Measurements from ENCODE around the gene CHERP. TPM values are rescaled to one million over a fixed set of nuclear protein-coding genes. Genes with fewer than 3 reads are reported as not detected.
"Not testable (repeated sequence)": the region's sequence is repeated elsewhere in the genome, so short reads cannot be mapped to it uniquely, and the experiment has no call there.

Gene CHERP
- total RNA-seq, 4 donors from 2014 or later: 13.3 to 35.6 (median 18.9) TPM

- H3K27ac ChIP-seq: no peak overlapping the region
- WGBS: 95% methylated on average over 2 of the region's 2 CpGs
Observed at GRCh38 chr19:16472992-16473391, 69.2 kb downstream of the CHERP start.

GRCh38 chr19:16472559-16472899 lies 69.7 kb downstream of the CHERP start:
- Histone ChIP-seq H3K27ac (peak overlapping the region; percentile 92), H3K4me3 (peak overlapping the region; percentile 99), H3K4me1 (peaks cover 33% of the 10 kb centered on the region)
- H3K9me3 ChIP-seq; H3K27me3 ChIP-seq; H3K36me3 ChIP-seq; DNase-seq (ENCODE audit: low spot score in 2 of 2): not testable (repeated sequence)
- WGBS: 48% methylated on average over 2 of the region's 2 CpGs

More at GRCh38 chr19:16472992-16473391, 69.2 kb downstream of the CHERP start:
- H3K27me3 ChIP-seq: no peaks in the 10 kb centered on the region
- H3K36me3 ChIP-seq: no peaks in the 10 kb centered on the region
- H3K4me1 ChIP-seq: peaks cover 33% of the 10 kb centered on the region
- no peak for DNase-seq (ENCODE audit: low spot score in 2 of 2)
- no peak for TF ChIP-seq POLR2A (IDR thresholded peaks at IDR 0.05)
- no peak for TF ChIP-seq CTCF (IDR thresholded peaks at IDR 0.05)
- TF ChIP-seq POLR2AphosphoS5 (IDR thresholded peaks at IDR 0.05): no peak
- no peak for TF ChIP-seq EP300 (IDR thresholded peaks at IDR 0.05)
- no peak overlapping the region for H3K4me3 ChIP-seq
- no peaks in the 10 kb centered on the region for H3K9me3 ChIP-seq

DNA sequence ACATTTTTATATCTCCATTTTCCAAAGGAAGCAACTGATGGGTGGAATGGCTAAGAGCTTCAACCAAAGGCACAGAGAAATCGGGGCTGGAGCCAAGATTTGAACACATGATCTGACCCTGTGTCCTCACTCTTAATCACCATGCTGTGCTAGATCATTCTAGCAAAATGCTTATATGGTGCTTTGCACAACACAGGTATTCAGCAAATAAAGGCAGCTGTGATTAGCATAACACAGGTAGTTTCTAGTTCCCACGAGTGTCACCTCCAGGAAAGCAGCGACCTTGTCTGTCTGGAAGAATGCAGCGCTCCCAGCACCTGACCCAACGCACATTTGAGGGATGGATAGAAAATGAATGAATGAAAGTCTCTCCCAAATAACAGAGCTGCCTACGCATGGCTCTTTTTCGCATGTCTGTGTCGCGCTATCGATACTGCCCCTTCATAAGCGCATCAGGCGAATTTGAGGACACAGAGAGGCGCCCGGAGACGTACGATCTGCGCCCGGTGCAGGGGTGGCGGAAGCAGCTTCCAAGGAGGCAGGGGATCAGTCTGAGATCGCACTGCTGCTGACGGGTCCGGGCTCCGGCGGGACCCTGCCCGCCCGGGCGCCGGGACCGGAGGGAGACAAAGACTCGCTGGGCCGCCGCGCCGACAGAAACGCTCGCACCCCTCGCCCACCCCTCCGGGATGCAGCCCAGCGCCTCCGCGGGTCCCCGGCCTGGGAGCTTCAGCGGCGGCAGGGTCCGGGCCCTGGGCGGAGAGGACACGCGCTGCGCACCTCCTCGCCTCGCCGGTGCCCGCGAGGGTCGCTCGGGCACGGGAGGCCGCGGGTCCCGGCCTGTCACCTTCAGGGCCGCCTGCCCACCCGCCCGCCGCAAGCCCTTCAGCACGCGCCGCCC lies 71.1 kb downstream of the CHERP start:
- H3K4me1 ChIP-seq: peaks cover 33% of the 10 kb centered on the region
- H3K36me3 ChIP-seq: no peaks in the 10 kb centered on the region
- H3K9me3 ChIP-seq: no peaks in the 10 kb centered on the region
- no peak for TF ChIP-seq POLR2A (IDR thresholded peaks at IDR 0.05)
- no peaks in the 10 kb centered on the region for H3K27me3 ChIP-seq
- peak in 1 of 2 donors; percentile 71 for DNase-seq (ENCODE audit: low spot score in 2 of 2)
- H3K27ac ChIP-seq: peak overlapping the region; percentile 92
- under 1% methylated on average over 27 of the region's 67 CpGs for WGBS
- H3K4me3 ChIP-seq: peak overlapping the region; percentile 99

GRCh38 chr19:16470541-16470910 lies 71.7 kb downstream of the CHERP start:
- H3K4me3 ChIP-seq: peak overlapping the region; percentile 99
- H3K27ac ChIP-seq: peak overlapping the region; percentile 92
- no peak for TF ChIP-seq CTCF (IDR thresholded peaks at IDR 0.05)
- WGBS: 22% methylated on average over 7 of the region's 7 CpGs
- H3K4me1 ChIP-seq: peaks cover 33% of the 10 kb centered on the region
- no peak for DNase-seq (ENCODE audit: low spot score in 2 of 2)
- no peaks in the 10 kb centered on the region for H3K27me3 ChIP-seq
- no peaks in the 10 kb centered on the region for H3K9me3 ChIP-seq
- no peaks in the 10 kb centered on the region for H3K36me3 ChIP-seq

Other genes starting within 250 kb of the CHERP start
- gene KLF2, start 217.6 kb downstream of the CHERP start, total RNA-seq: 10 to 100 TPM; 27.0 to 41.1 (median 36.9) TPM
- gene EPS15L1, start 70.5 kb downstream of the CHERP start, total RNA-seq: 10 to 100 TPM; 27.3 to 59.2 (median 33.4) TPM
- not detected for gene CALR3, start 46.3 kb downstream of the CHERP start, total RNA-seq
- gene C19orf44, start 46.0 kb downstream of the CHERP start, total RNA-seq: 1 to 10 TPM; 2.7 to 7.4 (median 6.5) TPM
- 10 to 100 TPM; 49.8 to 64.8 (median 56.3) TPM for gene SLC35E1, start 30.0 kb upstream of the CHERP start, total RNA-seq
- 10 to 100 TPM; 13.1 to 15.4 (median 14.6) TPM for gene MED26, start 85.8 kb upstream of the CHERP start, total RNA-seq
- 100 to 1,000 TPM in 2 of 4 donors, 10 to 100 TPM in 2; 77.3 to 121 (median 98.8) TPM for gene SMIM7, start 117.7 kb upstream of the CHERP start, total RNA-seq
- 1 to 10 TPM; 2.3 to 2.8 (median 2.7) TPM for gene TMEM38A, start 118.7 kb upstream of the CHERP start, total RNA-seq
- gene NWD1, start 177.4 kb upstream of the CHERP start, total RNA-seq: 1 to 10 TPM in 2 of 4 donors, under 1 TPM in 2; 0.68 to 1.5 (median 1.1) TPM